IMR-90 (cell line): ENCODE data around the gene PRKCE. TPM values are rescaled to one million over a fixed set of nuclear protein-coding genes. Genes with fewer than 3 reads are reported as not detected.

Source experiments
- ATAC-seq: fragments of 200-7000 bp; cut with Tn5 transposase; 2 replicates; pipeline ENCODE4 v1.9.1; 2020; ENCODE audit warnings: low read depth, mild to moderate bottlenecking, moderate library complexity
- BruUV-seq: library from RNA; stranded (reverse); fragments of 400-500 nt; replicated peaks from 2 replicates; lab custom pipeline; 2021; lab: Mats Ljungman, UMichigan
- CTCF ChIA-PET: fragments of 300-600 bp; formaldehyde crosslinking; extraction: SDS; loops from one replicate; lab custom pipeline; 2021; ENCODE audit warnings: antibody characterized with exemption; lab: Yijun Ruan, JAX
- POLR2A ChIA-PET: fragments of 300-600 bp; sonication (Branson Sonifier 250); formaldehyde crosslinking; loops from one replicate; lab custom pipeline; 2022; ENCODE audit warnings: antibody characterized with exemption; ENCODE audit not compliant: unreplicated experiment; lab: Charles Lee
- DNase-seq: peaks from one replicate; pipeline ENCODE4 v3.0.0; 2013
- H2AFZ ChIP-seq: replicated peaks from 2 replicates; pipeline ENCODE3; 2013; ENCODE audit warnings: low read length, mild to moderate bottlenecking; ENCODE audit not compliant: poor library complexity
- H2AK5ac ChIP-seq: 2 replicates; pipeline ENCODE4 v1.6.1; 2013; ENCODE audit warnings: low read depth, low read length, inconsistent platforms
- H2AK9ac ChIP-seq: replicated peaks from 2 replicates; pipeline ENCODE3; 2013; ENCODE audit warnings: mild to moderate bottlenecking, low read depth, low read length, moderate library complexity; ENCODE audit not compliant: poor library complexity
- H2BK120ac ChIP-seq: 2 replicates; pipeline ENCODE4 v1.6.1; 2013; ENCODE audit warnings: low read depth, low read length, inconsistent platforms
- H2BK15ac ChIP-seq: 3 replicates; pipeline ENCODE4 v1.6.1; 2013; ENCODE audit warnings: low read depth, low read length, inconsistent platforms
- H2BK20ac ChIP-seq: 2 replicates; pipeline ENCODE4 v1.6.1; 2013; ENCODE audit warnings: low read depth, mild to moderate bottlenecking, inconsistent platforms, low read length, moderate library complexity
- H2BK5ac ChIP-seq: 2 replicates; pipeline ENCODE4 v1.6.1; 2013; ENCODE audit warnings: mild to moderate bottlenecking, low read depth, low read length, inconsistent platforms; ENCODE audit not compliant: poor library complexity, severe bottlenecking
- H3K14ac ChIP-seq: replicated peaks from 2 replicates; pipeline ENCODE4 v1.6.1; 2013; ENCODE audit warnings: low read depth, low read length, inconsistent platforms
- H3K18ac ChIP-seq: 2 replicates; pipeline ENCODE4 v1.6.1; 2013; ENCODE audit warnings: low read depth, low read length, control low read depth
- H3K23ac ChIP-seq: 2 replicates; pipeline ENCODE4 v1.6.1; 2013; ENCODE audit warnings: low read depth, low read length, inconsistent platforms
- H3K27ac ChIP-seq: 2 replicates; pipeline ENCODE4 v1.5.1; 2013; ENCODE audit warnings: mild to moderate bottlenecking, control low read depth, low read length; ENCODE audit not compliant: insufficient read depth
- H3K27me3 ChIP-seq: 2 replicates; pipeline ENCODE4 v1.6.1; 2013; ENCODE audit warnings: low read length; ENCODE audit not compliant: control insufficient read depth, insufficient read depth
- H3K36me3 ChIP-seq: 2 replicates; pipeline ENCODE4 v1.6.1; 2013; ENCODE audit warnings: low read length, mixed read lengths; ENCODE audit not compliant: control insufficient read depth, insufficient read depth
- H3K4ac ChIP-seq: 2 replicates; pipeline ENCODE4 v1.6.1; 2013; ENCODE audit warnings: low read depth, low read length, inconsistent platforms
- H3K4me1 ChIP-seq: 2 replicates; pipeline ENCODE4 v1.6.1; 2013; ENCODE audit warnings: low read length, mixed read lengths; ENCODE audit not compliant: control insufficient read depth, insufficient read depth
- H3K4me2 ChIP-seq: 2 replicates; pipeline ENCODE4 v1.6.1; 2013; ENCODE audit warnings: low read depth, mild to moderate bottlenecking, control low read depth, low read length, moderate library complexity
- H3K4me3 ChIP-seq: 2 replicates; pipeline ENCODE4 v1.5.1; 2013; ENCODE audit warnings: low read depth, mild to moderate bottlenecking, control low read depth, low read length, moderate library complexity; ENCODE audit not compliant: insufficient read depth
- H3K56ac ChIP-seq: 2 replicates; pipeline ENCODE4 v1.6.1; 2013; ENCODE audit warnings: low read length, inconsistent platforms; ENCODE audit not compliant: insufficient read depth; ENCODE audit errors: extremely low read depth
- H3K79me1 ChIP-seq, 2 experiments: 2 replicates each; pipeline ENCODE4 v1.6.1; 2013; ENCODE audit warnings: low read length in 2 of 2, inconsistent platforms in 1 of 2, low read depth in 1 of 2
- H3K9ac ChIP-seq: 2 replicates; pipeline ENCODE4 v1.6.1; 2013; ENCODE audit warnings: low read depth, low read length, control low read depth
- H3K9me1 ChIP-seq: 2 replicates; pipeline ENCODE4 v1.6.1; 2013; ENCODE audit warnings: low read length, inconsistent platforms; ENCODE audit not compliant: insufficient read depth
- H3K9me3 ChIP-seq: 2 replicates; pipeline ENCODE4 v1.6.1; 2013; ENCODE audit warnings: low read length; ENCODE audit not compliant: control insufficient read depth, insufficient read depth
- H4K20me1 ChIP-seq: 2 replicates; pipeline ENCODE4 v1.6.1; 2013; ENCODE audit warnings: low read length, inconsistent platforms; ENCODE audit not compliant: insufficient read depth
- H4K5ac ChIP-seq: 2 replicates; pipeline ENCODE4 v1.6.1; 2013; ENCODE audit warnings: mild to moderate bottlenecking, low read depth, low read length, control low read depth
- H4K8ac ChIP-seq, 2 experiments: 2 replicates each; pipeline ENCODE4 v1.6.1; 2013; ENCODE audit warnings: low read depth in 2 of 2, low read length in 2 of 2, control low read depth in 1 of 2, inconsistent platforms in 1 of 2
- H4K91ac ChIP-seq: 2 replicates; pipeline ENCODE4 v1.6.1; 2013; ENCODE audit warnings: low read depth, low read length, inconsistent platforms; ENCODE audit not compliant: insufficient read depth
- RFX5 ChIP-seq: IDR thresholded peaks from 2 replicates; pipeline ENCODE4 v1.8.0; 2012; ENCODE audit warnings: low read depth, mild to moderate bottlenecking, low read length, moderate library complexity
- WGBS, 2 experiments: methylation state at CpG; one replicate each; pipeline versions ENCODE4 v1.1.5 to v1.1.7; 2013; ENCODE audit warnings: missing lambda C conversion rate in 2 of 2; ENCODE audit not compliant: insufficient read length in 1 of 2; ENCODE audit errors: extremely low coverage in 2 of 2; 5-methylcytosine and 5-hydroxymethylcytosine counted together
- dilution Hi-C: fragments of 300-500 bp; cut with HindIII; formaldehyde crosslinking; loops from one replicate; pipeline ENCODE4 v1.14.3; 2018; ENCODE audit warnings: low sequenced_read_pairs; ENCODE audit not compliant: unreplicated experiment
- in situ Hi-C: fragments of 300-500 bp; cut with MboI; formaldehyde crosslinking; loops from 3 replicates; pipeline ENCODE4 v1.14.3; 2019; ENCODE audit warnings: low sequenced_read_pairs, inconsistent platforms, mixed read lengths
- intact Hi-C: fragments of 100-400 bp; cut with micrococcal nuclease; formaldehyde crosslinking; loops from 2 replicates; pipeline ENCODE4 v1.10.0; 2022
- polyA plus RNA-seq, 3 experiments: library from polyadenylated mRNA; depleted of rRNA; stranded (reverse); fragments of >200 nt; gene quantifications; 2 replicates each; pipeline ENCODE4 v1.2.3, GENCODE V29; 2012; ENCODE audit warnings: low replicate concordance in 1 of 3
- total RNA-seq: library from RNA; depleted of rRNA; stranded (reverse); fragments of >200 nt; gene quantifications from 2 replicates; pipeline ENCODE4 v1.2.3, GENCODE V29; 2012

The PRKCE gene
- total and polyA plus RNA-seq, 2 of the 4 experiments (the other 2 are of a cell fraction), result 8.1 to 32.4 TPM

GRCh38 chr2:45876611-45877010, 225.1 kb downstream of the PRKCE start:
- Histone ChIP-seq H3K9me1 (peaks cover 12% of the 10 kb centered on the region; the same call in 1 of the 2 replicates), H4K8ac (no peak overlapping the region), H2AK9ac (no peak overlapping the region), H3K36me3 (peaks cover 3% of the 10 kb centered on the region), H3K9ac (no peak overlapping the region), H3K14ac (no peak overlapping the region), H4K20me1 (no peaks in the 10 kb centered on the region; the same call in 1 of the 2 replicates), H2BK120ac (no peak overlapping the region), H3K79me1 (peaks cover 3 to 7% of the 10 kb centered on the region in 2 experiments; a peak in 1 of 4 replicates), H2BK15ac (no peak overlapping the region), H3K4ac (no peak overlapping the region), H3K27ac (no peak overlapping the region), H3K4me1 (peaks cover 4% of the 10 kb centered on the region; the same call in 1 of the 2 replicates), H2BK20ac (no peak overlapping the region), H3K27me3 (no peaks in the 10 kb centered on the region), H3K4me2 (no peak overlapping the region), H3K23ac (no peak overlapping the region), H3K4me3 (no peak overlapping the region), H2AK5ac (no peak overlapping the region), H3K9me3 (peaks cover 6% of the 10 kb centered on the region), H2AFZ (no peak overlapping the region), H3K18ac (no peak overlapping the region), H2BK5ac (no peak overlapping the region), H4K5ac (no peak overlapping the region), H3K56ac (no peak overlapping the region), H4K91ac (no peak overlapping the region)
- ChIA-PET CTCF (no interaction called here), POLR2A (no interaction called here)
- ATAC-seq, result no peak
- no TSS peak for BruUV-seq
- TF ChIP-seq RFX5, result no peak
- WGBS, 2 experiments, result 75% methylated on average over 1 of the region's 2 CpGs; no CpG with 5 or more reads in 1 of the 2 experiments
- intact Hi-C loops (no loop called here), in situ Hi-C loops (no loop called here), dilution Hi-C loops (no loop called here)
- no peak for DNase-seq
